Muscle of back (tissue), 13 donors: Measurements from ENCODE around the gene FGD1. TPM values are rescaled to one million over a fixed set of nuclear protein-coding genes. Genes with fewer than 3 reads are reported as not detected.
"Not testable (repeated sequence)": the region's sequence is repeated elsewhere in the genome, so short reads cannot be mapped to it uniquely, and the experiment has no call there.

Experiments used
- DNase-seq, 3 donors: peaks; one replicate each; pipeline versions ENCODE4 v3.0.0 to v3.0.0-alpha.2; 2013
- long read RNA-seq, 9 donors: transcript quantifications; one replicate each; lab custom pipeline, GENCODE V29; 2026
- polyA plus RNA-seq, 10 donors: library from polyadenylated mRNA; unstranded; fragments of 120-200 nt; gene quantifications; one replicate each; pipeline ENCODE4 v1.2.1, GENCODE V29; 2013; ENCODE audit not compliant: insufficient read length in 10 of 10

FGD1 gene
- polyA plus RNA-seq = 10 to 100 TPM; 13.4 to 20.4 (median 17.8) TPM
- long read RNA-seq, donor 1, full-length matches to known transcripts = 1 of 1 reads
- long read RNA-seq, donor 1, partial matches to known transcripts = 0 of 1 reads
- long read RNA-seq, donor 1, other reads (novel, unspliced or antisense) = 0 of 1 reads
- long read RNA-seq, donor 2, full-length matches to known transcripts = 1 of 1 reads
- long read RNA-seq, donor 2, partial matches to known transcripts = 0 of 1 reads
- long read RNA-seq, donor 2, other reads (novel, unspliced or antisense) = 0 of 1 reads
- long read RNA-seq, donor 3 = 0 reads
- long read RNA-seq, donor 4, full-length matches to known transcripts = 1 of 1 reads
- long read RNA-seq, donor 4, partial matches to known transcripts = 0 of 1 reads
- long read RNA-seq, donor 4, other reads (novel, unspliced or antisense) = 0 of 1 reads
- long read RNA-seq, donor 5, full-length matches to known transcripts = 1 of 9 reads
- long read RNA-seq, donor 5, partial matches to known transcripts = 8 of 9 reads
- long read RNA-seq, donor 5, other reads (novel, unspliced or antisense) = 0 of 9 reads
- long read RNA-seq, donor 6, full-length matches to known transcripts = 3 of 12 reads
- long read RNA-seq, donor 6, partial matches to known transcripts = 9 of 12 reads
- long read RNA-seq, donor 6, other reads (novel, unspliced or antisense) = 0 of 12 reads
- long read RNA-seq, donor 7, full-length matches to known transcripts = 1 of 1 reads
- long read RNA-seq, donor 7, partial matches to known transcripts = 0 of 1 reads
- long read RNA-seq, donor 7, other reads (novel, unspliced or antisense) = 0 of 1 reads
- long read RNA-seq, donor 8, full-length matches to known transcripts = 2 of 2 reads
- long read RNA-seq, donor 8, partial matches to known transcripts = 0 of 2 reads
- long read RNA-seq, donor 8, other reads (novel, unspliced or antisense) = 0 of 2 reads
- long read RNA-seq, donor 9, full-length matches to known transcripts = 1 of 1 reads
- long read RNA-seq, donor 9, partial matches to known transcripts = 0 of 1 reads
- long read RNA-seq, donor 9, other reads (novel, unspliced or antisense) = 0 of 1 reads

DNA sequence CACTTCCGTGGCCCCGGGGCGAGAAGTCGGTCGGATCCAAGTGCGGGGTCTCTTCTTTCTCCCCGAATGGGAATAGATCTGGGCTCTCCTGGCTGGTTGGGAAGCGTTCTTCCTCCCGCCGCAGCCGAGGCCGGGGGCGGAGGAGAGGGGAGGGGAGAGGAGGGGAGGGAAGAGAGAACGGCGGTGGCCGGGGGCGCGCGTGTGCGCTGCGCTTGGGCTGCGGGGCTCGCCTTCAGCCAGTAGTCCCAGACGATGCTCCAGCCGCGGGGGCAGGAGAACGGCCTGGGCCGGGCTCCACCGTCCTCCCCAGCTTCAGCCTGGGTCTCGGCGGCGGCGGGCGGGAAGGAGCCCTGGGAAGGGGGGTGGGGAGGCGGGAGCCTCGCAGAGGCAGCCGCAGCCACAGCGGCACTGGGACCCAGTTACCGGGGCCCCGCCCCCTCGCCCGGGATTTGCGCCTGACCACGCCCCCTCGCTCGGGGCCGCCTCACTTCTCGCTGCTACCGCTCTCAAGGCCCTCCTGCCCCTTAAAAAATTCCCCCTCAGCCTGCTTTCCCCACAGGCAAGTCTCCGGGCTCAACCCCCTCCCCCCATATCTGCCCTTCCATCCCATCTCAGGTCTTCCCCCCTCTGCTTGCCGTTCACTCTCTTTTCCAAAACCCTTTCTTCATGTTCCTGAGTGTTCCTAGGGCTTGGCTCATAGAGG lies at the start of gene FGD1:
TSS of gene FGD1 (minus strand) at position 421 of the 703 bp plus-strand sequence. CDS start 802 bp downstream, outside the sequence.
- peak; percentile 53 to 86 (median 77) for DNase-seq

DNA sequence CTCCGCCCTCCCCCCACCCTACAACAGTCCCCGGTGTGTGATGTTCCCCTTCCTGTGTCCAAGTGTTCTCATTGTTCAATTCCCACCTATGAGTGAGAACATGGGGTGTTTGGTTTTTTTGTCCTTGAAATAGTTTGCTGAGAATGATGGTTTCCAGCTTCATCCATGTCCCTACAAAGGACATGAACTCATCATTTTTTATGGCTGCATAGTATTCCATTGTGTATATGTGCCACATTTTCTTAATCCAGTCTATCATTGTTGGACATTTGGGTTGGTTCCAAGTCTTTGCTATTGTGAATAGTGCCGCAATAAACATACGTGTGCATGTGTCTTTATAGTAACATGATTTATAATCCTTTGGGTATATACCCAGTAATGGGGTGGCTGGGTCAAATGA lies 46.2 kb upstream of the FGD1 start:
- not testable (repeated sequence) for DNase-seq

- peak; percentile 10 to 20 (median 17) for DNase-seq
Observed at GRCh38 chrX:54540289-54540688, 44.3 kb upstream of the FGD1 start.

GRCh38 chrX:54534271-54534670 lies 38.2 kb upstream of the FGD1 start:
- DNase-seq = no peak

DNA sequence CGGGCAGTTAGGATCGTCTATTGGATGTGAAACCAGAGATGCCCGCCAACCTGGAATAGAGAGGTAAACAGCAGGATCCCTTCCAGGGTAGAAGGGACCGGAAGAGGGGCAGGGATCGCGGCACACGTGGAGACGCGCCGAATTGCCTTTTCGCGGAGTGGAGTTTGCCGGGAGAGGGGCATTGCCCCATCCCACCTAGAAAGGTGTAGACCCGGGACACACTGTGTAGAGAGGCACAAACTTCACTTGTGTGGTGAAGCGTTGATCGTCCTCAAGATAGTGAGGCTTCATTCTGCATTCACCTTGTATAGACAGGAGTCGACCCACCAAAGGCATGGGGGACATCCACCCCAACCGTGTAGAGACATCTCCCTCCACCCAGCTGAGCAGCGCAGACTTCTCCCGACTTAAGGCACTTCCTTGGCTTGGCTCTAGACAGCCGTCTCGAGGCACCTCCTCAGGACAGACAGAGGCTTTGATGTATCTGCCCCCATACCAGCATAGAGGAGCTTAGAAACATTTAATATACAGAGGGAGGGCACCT lies 34.4 kb upstream of the FGD1 start:
- DNase-seq = peak in 1 of 3 donors; percentile 6

DNA sequence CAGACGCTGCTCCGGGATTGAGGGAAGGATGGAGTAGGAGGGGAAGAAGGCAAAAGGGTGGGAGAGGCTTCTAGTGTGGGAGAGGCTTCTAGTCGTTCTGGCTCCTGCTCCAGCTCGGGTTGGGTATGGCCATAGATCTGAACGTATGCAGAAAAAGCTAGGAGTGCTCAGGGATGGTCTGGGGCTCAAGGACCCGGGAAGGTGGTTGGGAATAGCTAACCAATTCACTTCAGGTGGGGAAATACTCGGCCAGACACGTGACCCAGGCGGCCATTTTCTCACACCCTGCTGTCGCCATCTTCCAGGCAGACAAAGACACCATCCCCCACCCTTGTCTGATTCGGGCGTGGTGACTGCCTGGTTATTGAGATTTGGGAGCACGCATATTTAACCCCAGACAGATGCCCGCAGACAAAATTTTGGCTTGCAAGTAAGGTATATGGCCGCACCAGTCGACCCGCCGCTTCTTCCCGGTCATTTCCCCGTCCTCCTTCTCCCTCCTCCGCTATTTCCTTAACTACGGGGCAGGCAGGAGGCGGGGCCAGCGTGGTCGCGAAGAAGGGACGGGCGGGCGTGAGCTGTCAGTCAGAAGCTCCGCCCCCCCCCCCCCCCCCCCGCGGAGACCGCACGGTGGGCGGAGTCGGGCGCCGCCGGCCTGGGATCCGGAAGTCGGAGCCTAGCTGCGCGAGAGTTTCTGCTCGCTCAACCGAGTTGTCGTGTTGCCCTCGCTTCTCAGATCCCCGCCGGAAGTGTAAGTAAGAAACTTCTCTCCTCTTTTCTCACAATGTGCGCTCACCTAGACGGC lies 33.7 kb upstream of the FGD1 start, which contains the start of gene GNL3L:
TSS of gene GNL3L (plus strand) at position 668 of the 805 bp plus-strand sequence. CDS start 2,348 bp downstream, outside the sequence.
- DNase-seq = peak; percentile 81 to 94 (median 86)

- DNase-seq = peak in 1 of 3 donors; percentile 7
Observed at GRCh38 chrX:54529151-54529550, 33.1 kb upstream of the FGD1 start.

GRCh38 chrX:54509400-54509799 lies 13.4 kb upstream of the FGD1 start:
- DNase-seq = peak in 1 of 3 donors; percentile 47

DNA sequence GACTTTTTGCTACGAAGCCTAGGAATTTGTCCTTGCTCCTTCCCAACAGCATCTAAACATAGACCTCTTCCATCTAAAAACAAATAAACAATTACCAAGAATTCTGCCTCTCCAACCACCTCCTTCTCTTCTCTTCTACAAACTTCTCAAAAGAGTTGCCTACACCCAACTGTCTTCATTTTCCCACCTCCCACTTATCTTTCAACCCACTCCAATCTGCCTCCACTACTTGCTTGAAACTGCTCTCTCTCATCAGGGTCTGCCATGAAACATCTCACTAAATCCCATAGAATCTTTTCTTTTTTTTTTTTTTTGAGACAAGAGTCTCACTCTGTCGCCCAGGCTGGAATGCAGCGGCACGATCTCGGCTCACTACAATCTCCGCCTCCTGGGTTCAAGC lies 902 bp upstream of the FGD1 start:
- no peak for DNase-seq

DNA sequence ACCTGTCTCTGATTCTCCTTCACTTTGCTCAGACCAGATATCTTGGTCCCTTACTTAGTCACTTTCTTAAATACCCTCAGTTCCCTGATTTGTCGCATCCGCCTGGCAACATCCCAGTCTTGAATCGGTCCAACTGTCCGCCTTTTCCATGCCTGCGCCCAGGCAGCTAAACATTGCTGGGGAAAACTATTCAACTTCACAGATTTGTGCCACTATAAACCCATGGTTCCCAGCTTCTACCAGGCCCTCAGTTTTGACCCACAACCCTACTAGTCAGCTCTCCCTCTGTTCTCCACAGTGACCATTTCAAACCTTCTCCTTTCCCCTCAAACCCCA lies 451 bp upstream of the FGD1 start:
- DNase-seq = no peak

DNA sequence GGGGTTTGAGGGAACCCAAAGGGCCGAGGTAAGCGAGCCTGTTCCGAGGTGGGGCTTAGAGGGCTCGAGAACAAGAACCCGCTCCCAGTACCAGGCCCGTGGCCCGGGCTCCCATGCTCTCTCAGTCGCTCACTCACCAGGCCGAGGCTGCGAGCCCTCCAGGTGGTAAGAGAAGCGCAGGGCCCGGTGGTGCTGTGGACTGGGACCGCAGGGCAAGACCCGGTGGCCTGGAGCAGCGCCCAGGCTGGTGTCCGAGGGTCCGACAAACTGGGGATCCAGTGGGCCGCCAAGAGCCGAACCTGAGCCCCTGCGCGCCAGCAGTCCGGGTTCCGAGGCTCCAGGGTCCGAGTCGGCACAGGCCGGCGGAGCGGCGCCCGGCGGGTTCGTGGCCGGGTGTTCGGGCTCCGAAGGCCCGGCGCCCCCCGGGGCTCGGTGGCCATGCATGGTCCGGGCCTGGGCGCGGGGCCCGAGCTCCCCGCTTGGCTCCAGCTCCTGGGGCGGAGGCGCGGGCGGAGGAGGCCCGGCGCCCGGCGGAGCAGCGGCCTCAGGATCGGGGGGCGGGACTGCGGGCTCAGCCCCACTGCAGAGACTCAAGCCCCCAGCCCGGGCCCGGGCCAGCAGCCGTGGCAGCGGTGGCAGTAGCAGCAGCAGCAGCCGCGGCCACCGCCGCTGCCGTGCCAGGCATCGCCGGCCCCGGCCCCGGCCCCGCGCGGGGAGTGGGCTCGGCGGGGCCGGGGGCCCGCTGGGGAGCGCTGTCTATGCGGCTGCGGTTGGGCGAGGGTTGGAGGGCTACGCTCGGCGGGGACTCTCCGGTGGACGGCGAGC lies 833 bp downstream of the FGD1 start:
- peak in 1 of 3 donors; percentile 69 for DNase-seq

GRCh38 chrX:54494166-54494988 lies 1.7 kb downstream of the FGD1 start:
- peak in 1 of 3 donors; percentile 21 for DNase-seq

DNA sequence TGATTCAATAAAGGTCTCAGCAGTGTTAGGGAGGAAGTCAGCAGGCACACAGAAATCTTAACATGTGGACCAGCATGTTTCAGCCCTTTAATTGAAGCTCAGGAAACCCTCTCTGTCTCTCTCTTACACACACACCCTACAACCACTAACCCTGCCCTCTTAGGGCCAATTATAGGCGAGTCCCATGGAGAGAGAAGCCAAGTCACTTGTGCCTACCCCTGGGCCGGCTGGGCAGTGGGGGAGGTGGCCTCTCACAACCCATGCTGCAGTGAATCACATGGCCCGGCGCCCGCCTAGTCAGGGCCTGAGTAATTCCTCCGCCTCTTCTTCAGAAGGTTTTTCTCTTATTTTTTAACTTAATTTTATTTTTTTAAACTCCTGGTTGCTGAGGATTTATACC lies 3.7 kb downstream of the FGD1 start:
- no peak for DNase-seq

DNA sequence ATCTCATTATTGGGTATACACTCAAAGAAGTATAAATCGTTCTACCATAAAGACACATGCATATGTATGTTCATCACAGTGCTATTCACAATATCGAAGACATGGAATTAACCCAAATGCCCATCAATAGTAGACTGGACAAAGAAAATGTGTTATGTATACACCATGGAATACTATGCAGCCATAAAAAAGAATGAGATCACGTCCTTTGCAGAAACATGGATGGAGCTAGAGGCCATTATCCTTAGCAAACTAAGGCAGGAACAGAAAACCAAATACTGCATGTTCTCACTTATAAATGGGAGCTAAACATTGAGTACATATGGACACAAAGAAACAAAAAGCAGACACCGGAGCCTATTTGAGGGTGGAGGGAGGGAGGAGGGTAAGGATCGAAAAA lies 6.2 kb downstream of the FGD1 start:
- DNase-seq = not testable (repeated sequence)

DNA sequence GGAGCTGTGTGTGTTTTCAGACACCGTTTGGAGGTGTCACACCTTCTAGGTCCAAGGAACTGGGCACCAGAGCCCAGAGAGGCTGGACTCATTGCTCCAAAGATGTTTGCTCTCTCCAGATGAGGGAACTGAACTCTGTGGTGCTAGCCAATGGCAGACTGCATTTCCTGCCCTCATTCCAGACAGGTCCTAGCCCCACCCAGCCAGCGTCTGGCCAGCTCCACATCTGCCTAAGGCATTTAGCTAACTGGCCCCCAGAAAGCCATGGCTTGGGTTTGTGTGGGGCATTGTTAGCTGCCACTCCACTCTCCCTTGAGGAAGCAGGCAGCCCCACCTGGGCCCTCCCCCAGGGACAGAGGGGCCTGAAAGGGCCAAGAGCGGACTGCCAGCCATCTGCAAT lies 11.4 kb downstream of the FGD1 start:
- peak in 1 of 3 donors; percentile 31 for DNase-seq

- DNase-seq = peak in 1 of 3 donors; percentile 27
Observed at GRCh38 chrX:54483946-54484345, 12.1 kb downstream of the FGD1 start.

GRCh38 chrX:54482839-54483593 lies 13.0 kb downstream of the FGD1 start:
- peak in 1 of 3 donors; percentile 64 for DNase-seq
